ENCODE data around the gene ZC2HC1B.

ZC2HC1B gene

DNA sequence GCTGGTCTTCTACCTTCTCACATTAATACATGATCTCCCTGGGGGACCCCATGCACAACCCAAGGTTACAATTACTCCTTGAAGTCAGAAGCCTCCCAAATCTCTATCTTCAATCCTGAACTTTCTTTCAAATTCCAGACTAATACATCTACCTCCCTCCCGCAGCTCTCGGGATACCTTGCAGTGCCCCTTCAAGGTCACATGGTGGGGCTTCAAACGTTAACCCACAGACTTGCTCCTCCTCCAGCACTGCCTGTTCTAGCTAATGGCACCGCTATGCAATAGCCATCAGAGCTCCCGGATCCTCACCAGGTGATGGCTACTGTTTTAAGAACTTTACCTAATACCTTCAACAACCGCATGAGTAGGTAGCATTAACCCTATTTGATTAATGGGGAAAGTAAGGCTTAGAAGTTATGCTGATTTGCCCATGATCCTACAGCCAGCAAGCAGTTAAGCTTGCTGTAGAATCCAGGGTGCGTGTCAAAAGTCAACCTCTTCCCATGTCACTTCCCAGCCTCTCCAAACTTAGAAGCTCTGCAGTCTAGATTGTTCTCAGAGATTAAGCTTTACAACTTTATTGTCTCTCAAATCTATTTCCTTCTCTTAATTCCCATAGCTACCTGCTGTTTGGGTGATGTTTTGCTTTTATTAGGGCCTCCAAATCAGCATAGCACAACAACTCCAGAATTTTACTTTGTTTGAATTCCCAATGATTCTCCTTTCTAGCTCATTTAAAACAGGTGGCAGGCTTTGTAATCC is 99.1 kb downstream of the ZC2HC1B start:
- DNase-seq: no peak

DNA sequence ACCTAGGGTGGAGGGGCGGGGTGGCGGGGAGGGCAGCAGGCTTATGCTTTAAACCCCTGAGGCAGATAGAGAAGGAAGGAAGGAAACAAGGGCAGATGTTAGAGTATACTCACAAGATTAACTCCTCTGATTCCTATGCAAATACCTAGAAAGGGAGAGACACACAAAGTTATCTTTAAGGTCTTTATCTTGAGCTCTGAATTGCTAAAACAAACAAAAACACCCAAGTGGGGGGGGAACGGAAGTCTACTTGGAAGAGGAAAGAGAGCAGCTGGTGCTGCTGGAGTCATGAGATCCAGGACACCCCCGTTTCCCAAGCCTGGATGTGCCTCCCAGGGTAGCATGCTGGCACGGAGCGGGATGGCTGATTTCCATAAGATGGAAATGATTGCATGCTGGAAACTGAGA is 100.4 kb downstream of the ZC2HC1B start:
- DNase-seq: no peak

DNA sequence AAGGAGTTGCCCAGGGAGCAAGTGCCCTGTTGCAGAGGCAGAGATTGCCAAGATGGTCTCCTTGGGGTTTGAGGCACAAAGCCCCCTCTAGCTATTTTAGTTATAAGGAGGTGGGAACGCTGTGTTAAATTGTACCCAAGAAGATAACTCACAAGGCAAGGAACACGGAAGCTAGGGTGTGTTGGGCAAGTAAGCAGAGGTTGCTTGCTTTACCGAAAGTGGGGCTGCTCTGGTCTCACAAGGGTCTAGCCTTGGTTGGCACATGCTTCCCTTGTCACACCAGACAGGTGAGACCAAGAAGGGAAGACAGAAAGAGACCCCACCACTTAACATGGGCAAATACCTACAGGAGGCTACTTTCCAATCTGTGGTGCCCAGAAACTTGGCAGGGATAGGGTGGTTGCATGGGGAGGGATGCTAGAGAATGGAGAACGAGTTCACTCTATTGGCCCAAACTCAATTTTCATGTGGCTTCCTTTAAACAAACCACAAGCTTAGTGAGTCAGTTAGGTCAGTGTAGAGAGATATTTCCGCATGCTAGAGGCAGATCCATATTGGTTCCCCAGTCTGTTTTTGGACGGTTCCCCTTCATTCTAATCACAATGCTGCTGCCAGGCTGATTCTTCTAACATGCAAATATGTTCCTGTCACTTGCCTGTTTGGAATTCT is 101.4 kb downstream of the ZC2HC1B start:
- no peak for DNase-seq

DNA sequence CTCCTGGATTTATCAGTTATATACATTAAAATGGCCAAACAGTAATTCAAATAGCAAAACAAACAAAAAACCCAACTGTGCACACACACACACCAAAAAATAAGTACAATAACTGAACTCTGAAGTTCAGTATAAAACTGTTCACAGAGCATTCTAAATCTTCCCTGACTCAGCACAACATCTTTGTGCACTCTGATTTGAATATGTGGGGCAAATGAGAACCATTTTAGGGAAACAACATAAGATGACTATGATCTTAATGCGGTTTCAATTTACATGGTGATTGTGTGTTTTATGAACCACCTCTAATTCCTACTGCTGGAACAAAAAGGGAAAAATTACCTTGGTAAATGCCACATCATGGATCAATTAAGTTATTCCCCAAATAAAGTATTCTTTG is 102.0 kb downstream of the ZC2HC1B start:
- no peak for DNase-seq

DNA sequence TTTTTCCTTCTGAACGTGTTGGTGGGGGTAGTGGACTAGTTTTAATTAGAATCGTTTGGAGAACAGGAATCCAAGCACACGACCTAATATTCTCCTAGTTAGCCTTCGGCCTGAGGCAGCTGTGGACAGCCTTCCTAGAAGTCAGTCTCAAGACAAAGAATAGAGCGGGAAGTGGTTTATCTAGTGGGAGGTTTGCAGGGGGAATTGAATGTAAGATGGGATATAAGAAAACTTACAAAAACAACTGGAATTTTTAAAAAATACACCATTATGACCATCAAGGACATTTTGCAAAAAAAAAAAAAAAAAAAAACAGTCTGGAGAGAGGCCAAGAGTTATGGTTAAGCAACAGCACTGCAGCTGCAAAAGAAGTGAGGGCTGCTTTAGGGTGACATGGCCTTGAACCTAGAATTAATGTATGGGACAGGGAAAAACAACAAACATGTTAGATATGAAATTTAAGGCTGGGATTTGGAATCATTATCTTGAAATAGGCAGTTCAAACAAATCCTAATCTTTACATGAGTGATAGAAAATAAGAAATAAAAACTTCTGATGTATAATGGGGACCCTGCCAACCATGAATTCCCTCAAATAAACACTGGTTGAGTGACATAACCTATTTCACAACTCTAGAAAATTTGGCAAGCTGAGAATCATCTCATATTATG is 103.6 kb downstream of the ZC2HC1B start:
- no peak for DNase-seq

DNA sequence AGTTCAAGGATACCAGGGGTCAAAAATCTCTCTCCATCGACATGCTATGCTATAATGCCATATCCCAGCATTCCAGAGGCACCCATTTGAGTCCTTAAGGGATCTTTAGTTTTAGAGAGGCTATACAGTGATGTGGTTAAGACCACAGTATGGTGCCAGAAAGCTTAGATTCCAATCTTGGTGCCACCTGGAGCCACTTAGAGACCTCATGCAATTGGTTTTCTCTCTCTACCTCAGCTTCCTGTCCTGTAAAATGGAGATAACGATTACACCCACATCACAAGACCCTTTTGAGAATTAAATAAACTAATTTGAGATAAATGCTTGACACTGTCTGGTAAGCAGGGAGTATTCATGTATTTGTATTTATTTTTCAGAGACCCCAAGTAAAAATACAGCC is 104.8 kb downstream of the ZC2HC1B start:
- no peak for DNase-seq

DNA sequence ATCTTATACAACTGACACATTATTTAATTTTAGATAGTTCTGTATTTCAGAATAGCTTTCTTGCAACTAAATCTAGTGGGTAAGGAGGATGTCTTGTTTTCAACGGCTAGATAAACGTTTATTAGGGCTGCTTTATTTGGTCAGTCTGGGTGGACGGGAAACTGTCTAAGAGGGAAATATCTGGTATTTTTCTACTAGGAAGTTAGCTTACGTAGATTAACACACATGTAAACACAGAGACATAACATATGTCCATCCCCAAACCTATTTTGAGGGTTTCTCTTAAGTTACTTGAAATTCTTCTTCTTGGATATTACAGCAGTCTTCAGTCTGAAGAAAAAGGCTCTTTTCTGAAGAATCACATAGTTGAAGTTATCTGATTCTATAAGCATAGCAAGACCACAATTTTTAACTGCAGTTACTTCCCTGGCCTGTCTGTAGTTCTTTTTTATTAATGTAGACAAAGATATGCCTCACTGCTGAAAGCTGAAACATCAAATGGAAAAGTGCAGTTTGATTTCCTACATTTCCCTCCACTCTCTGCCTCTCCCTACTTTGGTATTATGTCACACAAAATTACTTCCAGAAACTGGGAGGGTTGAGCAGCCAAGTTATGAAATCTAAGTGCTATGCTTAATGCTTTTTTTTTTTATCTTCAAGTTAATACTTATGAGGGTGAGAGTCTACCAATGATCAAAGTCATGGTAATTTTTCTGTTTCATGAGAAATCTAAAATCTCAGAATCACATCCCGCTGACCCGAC is 106.4 kb downstream of the ZC2HC1B start:
- no peak for DNase-seq

DNA sequence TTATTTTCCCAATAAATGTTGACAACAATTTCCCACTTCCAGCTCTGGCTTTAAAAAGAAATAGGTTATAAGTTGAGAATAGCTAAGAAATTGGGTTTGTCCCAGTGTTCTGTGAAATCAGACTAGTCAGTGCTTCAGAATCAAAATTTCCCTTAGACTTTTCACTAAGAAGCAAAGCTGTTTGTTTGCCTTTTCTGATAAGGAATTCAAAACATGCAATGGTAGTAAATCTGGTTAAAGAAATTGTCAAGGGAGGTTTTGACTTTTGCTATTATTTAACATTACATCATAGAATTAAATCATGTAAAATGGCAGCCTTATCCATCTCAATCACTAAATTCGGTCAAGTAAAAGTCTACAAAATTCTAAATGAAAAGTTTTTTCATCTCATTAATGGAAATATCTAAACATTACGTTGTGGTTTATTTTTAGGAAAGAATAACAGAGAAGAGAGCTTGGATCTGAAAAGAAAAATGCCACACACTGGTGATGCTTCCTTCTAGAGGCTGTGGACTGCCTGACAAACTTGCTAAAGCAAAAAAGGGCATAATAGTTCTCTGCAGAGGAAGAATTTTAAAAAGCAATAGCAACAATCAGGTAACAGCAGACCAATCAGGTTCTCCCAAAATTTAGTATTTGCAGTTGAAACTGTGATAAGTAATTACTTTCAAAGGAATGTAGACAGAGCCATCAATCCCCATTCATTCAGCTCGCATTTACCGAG is 107.4 kb downstream of the ZC2HC1B start:
- DNase-seq: no peak

DNA sequence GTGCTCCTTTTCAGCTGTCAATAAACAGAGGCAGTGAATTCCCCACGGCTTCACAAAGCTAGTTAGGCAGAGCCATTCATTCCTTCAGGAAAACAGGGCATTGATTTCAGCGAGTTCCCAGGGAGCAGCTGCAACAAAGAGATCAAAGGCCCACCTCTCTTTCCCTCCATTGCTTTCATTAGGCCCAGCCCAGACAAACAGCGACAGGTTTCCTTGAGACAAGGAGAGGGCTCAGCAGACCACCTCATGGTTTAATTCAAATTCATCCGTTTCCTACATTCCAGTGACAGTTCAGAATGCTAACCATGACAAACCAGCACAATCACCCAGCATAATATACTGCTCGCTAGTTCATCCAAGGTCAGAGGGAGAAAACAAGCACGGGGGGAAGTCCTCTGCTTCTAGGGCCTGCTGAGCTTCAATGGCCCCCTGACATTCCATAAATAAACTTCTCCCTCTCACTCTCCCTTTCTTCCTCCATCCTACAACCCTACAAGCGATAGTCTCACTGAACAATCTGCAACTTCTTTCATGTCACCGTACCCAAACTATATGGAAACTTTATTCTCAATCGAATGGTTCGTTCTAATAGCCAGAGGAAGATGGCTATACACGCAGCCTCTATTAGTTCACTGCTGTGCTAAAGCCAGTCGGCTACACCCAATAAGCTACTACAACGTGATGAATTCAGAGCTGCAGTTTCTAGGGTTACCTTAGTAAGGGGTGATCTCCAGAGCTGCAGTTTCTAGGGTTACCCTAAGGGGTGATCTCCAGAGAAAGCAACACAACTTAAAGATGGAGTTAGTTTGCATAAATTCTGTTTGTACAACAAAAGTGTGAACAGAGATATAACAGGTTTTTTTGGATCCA is 109.1 kb downstream of the ZC2HC1B start:
- no peak for DNase-seq

DNA sequence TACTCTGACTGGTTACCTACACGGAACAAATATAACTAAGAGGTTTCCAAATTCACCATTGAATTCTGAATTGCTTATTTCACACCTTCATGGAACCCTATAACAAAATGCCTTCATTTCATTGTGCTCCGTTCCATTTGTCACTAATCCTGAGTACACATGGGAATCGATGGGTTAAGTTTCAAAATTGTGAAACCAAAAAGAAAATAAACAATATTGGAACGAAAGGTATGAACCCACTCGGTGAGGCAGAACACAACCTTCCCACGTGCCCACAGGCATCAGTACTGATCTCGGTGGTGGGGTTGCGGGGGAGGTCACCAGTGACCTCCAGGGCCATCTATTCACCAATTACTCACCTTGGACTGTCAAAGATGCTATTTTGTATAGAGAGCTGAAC is 109.8 kb downstream of the ZC2HC1B start:
- DNase-seq: no peak

DNA sequence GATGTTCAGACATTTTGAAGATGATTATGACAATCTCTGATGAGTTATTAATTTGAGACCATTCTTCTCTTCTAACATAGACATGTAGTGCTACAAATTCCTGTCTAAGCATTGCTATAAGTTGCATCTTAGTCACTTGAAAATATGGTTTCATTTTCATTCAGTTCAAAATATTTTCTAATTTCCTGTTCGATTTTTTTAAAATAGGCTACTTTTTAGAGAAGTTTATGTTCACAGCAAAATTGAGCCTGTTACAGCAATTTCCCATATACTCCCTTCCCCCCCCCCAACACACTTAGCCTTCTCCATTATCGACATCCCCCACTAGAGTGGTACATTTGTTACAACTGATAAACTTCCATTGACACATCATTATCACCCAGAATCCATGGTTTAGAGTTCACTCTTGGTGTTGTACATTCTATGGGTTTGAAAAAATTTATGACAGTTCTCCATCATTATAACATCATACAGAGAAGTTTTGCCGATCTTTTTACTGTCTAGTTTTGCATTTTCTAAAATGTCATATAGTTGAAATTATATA is 112.6 kb downstream of the ZC2HC1B start:
- no peak for DNase-seq

DNA sequence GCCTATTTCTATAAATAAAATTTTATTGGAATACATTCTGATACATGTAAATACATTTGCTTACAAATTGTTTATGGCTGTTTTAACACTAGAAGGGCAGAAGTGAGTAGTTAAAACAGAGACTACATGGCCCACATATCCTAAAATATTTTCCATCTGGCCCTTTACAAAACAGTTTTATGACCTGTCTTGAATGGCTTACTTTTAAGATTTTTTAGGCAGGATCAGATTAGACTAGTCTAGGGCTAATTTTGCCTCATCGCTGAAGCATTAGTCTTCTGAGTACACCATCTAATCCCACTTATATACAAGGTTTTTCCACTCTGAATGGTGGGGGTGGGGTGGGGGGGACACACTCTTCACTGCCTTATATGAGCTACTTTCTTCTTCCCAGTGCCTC is 116.6 kb downstream of the ZC2HC1B start:
- no peak for DNase-seq

DNA sequence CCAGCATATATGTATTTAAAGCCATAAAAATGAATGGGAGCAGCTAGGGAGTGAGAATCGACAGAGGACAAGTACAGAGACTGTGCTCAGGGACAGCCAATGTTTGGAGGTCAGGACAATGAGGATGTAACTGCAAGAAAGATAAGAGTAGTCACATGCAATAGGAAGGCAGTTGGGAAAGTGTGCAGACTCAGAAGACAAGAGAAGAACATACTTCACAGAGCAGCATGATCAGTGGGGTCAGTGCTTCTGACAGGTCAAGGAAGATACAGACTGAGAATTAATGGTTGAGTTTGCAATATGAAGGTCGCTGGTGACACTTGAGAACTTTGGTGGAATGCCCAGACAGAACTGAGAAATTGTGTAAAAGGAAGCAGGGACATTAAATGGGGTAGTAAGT is 118.7 kb downstream of the ZC2HC1B start:
- DNase-seq: no peak

DNA sequence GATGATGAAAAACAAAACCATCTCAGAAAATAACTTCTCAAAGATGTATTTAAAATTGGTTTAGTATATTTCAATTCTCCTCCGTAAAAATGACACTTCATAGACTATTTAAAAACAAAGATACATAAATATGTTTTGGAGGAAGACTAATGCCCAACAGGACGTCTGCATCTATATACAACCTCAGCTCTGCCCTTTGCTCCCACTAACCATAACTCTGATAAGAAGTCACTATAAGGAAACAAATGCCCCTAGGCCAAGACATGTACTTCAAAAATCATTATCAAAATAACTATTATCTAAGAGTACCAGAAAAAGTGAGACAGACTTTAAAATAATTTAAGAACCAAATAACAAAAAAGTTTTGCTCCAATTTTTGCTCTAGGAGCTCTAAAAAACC is 120.4 kb downstream of the ZC2HC1B start:
- DNase-seq: no peak

DNA sequence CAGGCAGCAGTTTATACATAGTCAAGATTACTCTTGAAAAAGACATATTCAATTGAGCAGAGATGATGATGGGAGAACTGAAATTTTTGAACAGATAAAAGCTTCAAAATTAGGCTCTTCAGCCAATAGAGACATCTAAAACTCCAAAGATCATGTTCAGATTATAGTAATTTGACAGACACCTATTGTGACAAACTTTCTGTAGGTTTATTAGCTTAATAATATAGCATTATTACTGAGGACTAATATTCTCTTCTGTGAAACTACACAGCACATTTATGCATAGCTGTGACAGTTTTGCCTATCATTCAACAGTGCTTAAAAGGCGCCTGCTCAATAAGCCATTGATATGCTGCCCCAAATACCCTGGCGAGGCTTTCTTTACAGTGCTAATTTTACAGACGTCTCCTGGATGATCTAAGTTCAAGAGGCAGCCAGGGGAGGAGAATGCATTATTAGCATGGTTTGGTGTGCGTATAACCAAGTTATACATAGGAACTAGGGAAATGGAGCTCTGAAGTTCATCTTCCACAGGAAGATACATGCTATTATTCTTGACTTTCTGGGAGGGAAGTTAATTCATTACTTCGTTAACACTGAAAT is 122.3 kb downstream of the ZC2HC1B start:
- DNase-seq: no peak
